SK-N-SH (cell line): ENCODE results near the gene SMIM41. TPM values are rescaled to one million over a fixed set of nuclear protein-coding genes. Genes with fewer than 3 reads are reported as not detected.

Experiments used
- CTCF ChIA-PET: fragments of 300-600, 350-600 bp; formaldehyde crosslinking; extraction: SDS; loops from one replicate; lab custom pipeline; 2021; lab: Yijun Ruan, JAX
- POLR2A ChIA-PET: fragments of 350-600 bp; sonication (Branson Sonifier 250); formaldehyde crosslinking; extraction: SDS; loops from one replicate; lab custom pipeline; 2020; ENCODE audit warnings: antibody characterized with exemption, inconsistent platforms; lab: Yijun Ruan, JAX
- DNase-seq: peaks from one replicate; pipeline ENCODE4 v3.0.0; 2012
- H2AFZ ChIP-seq: fragments of 200-600 bp; sonication (generic); 2 replicates; pipeline ENCODE4 v1.8.1; 2016; ENCODE audit warnings: antibody characterized with exemption, mild to moderate bottlenecking, low read depth
- H3F3A ChIP-seq: fragments of 200-600 bp; sonication (generic); replicated peaks from 2 replicates; pipeline ENCODE3; 2016; ENCODE audit warnings: antibody characterized with exemption, mild to moderate bottlenecking; ENCODE audit not compliant: insufficient read depth
- H3K27ac ChIP-seq, 2 experiments: fragments of 200-500 bp in 1 of 2; fragments of 200-600 bp in 1 of 2; sonication (Bioruptor generic) in 1 of 2; sonication (generic), shearing (Covaris generic) in 1 of 2; 2 replicates each; pipeline versions ENCODE4 v1.5.1 to v1.6.1; 2014 to 2016; ENCODE audit warnings: low read depth in 2 of 2, inconsistent platforms in 1 of 2, low read length in 1 of 2, mild to moderate bottlenecking in 1 of 2, mixed read lengths in 1 of 2
- H3K27me3 ChIP-seq: fragments of 200-600 bp; sonication (generic), shearing (Covaris generic); 2 replicates; pipeline ENCODE4 v1.6.1; 2016; ENCODE audit warnings: mixed run types; ENCODE audit not compliant: insufficient read depth
- H3K36me3 ChIP-seq, 2 experiments: fragments of 200-500 bp in 1 of 2; fragments of 200-600 bp in 1 of 2; sonication (Bioruptor generic) in 1 of 2; sonication (generic) in 1 of 2; replicated peaks in 1 of 2; 2 replicates each; pipeline versions ENCODE3 to v1.5.1; 2014 to 2016; ENCODE audit warnings: low read length in 1 of 2, mild to moderate bottlenecking in 1 of 2; ENCODE audit not compliant: insufficient read depth in 2 of 2, control insufficient read depth in 1 of 2
- H3K4me1 ChIP-seq, 2 experiments: fragments of 200-500 bp in 1 of 2; fragments of 200-600 bp in 1 of 2; sonication (Bioruptor generic) in 1 of 2; sonication (generic), shearing (Covaris generic) in 1 of 2; 2 replicates each; pipeline versions ENCODE4 v1.5.1 to v1.6.1; 2014 to 2016; ENCODE audit warnings: low read depth in 1 of 2, low read length in 1 of 2, mixed run types in 1 of 2; ENCODE audit not compliant: insufficient read depth in 2 of 2, control insufficient read depth in 1 of 2
- H3K4me2 ChIP-seq: fragments of 200-600 bp; sonication (generic), shearing (Covaris generic); 2 replicates; pipeline ENCODE4 v1.6.1; 2017; ENCODE audit warnings: mixed run types
- H3K4me3 ChIP-seq, 2 experiments: fragments of 200-500 bp in 1 of 2; fragments of 200-600 bp in 1 of 2; sonication (Bioruptor generic) in 1 of 2; sonication (generic), shearing (Covaris generic) in 1 of 2; 2 replicates each; pipeline versions ENCODE4 v1.5.1 to v1.8.1; 2014 to 2016; ENCODE audit warnings: low read depth in 2 of 2, inconsistent platforms in 1 of 2, low read length in 1 of 2, mild to moderate bottlenecking in 1 of 2, mixed read lengths in 1 of 2, moderate library complexity in 1 of 2
- H3K79me2 ChIP-seq: fragments of 200-600 bp; sonication (generic); 2 replicates; pipeline ENCODE4 v1.8.1; 2017; ENCODE audit warnings: mild to moderate bottlenecking; ENCODE audit not compliant: insufficient read depth
- H3K9ac ChIP-seq: fragments of 200-600 bp; sonication (generic); 2 replicates; pipeline ENCODE4 v1.6.1; 2017; ENCODE audit warnings: mixed run types
- H3K9me2 ChIP-seq: fragments of 200-600 bp; sonication (generic); 2 replicates; pipeline ENCODE4 v1.6.1; 2017; ENCODE audit warnings: mixed run types
- H3K9me3 ChIP-seq: fragments of 200-600 bp; sonication (generic); 2 replicates; pipeline ENCODE4 v1.6.1; 2017; ENCODE audit warnings: mixed run types, mild to moderate bottlenecking, moderate library complexity
- H4K20me1 ChIP-seq: fragments of 200-600 bp; sonication (generic); 2 replicates; pipeline ENCODE4 v1.6.1; 2017; ENCODE audit warnings: mild to moderate bottlenecking, mixed run types; ENCODE audit not compliant: insufficient read depth
- EP300 ChIP-seq, 2 experiments: IDR thresholded peaks; 2 replicates each; pipeline versions ENCODE4 v1.4.0 to v1.6.1; 2012; ENCODE audit warnings: borderline replicate concordance in 1 of 2, low read depth in 1 of 2, low read length in 1 of 2
- FOSL2 ChIP-seq: IDR thresholded peaks from 2 replicates; pipeline ENCODE4 v1.4.0; 2012; ENCODE audit warnings: low read depth, mild to moderate bottlenecking, moderate library complexity, borderline replicate concordance
- FOXM1 ChIP-seq: IDR thresholded peaks from 2 replicates; pipeline ENCODE4 v1.4.0; 2012; ENCODE audit warnings: low read depth, mild to moderate bottlenecking
- JUND ChIP-seq: IDR thresholded peaks from 2 replicates; pipeline ENCODE4 v1.4.0; 2012
- MEF2A ChIP-seq: IDR thresholded peaks from 2 replicates; pipeline ENCODE4 v1.4.0; 2012; ENCODE audit warnings: low read depth, borderline replicate concordance
- PBX3 ChIP-seq: IDR thresholded peaks from 2 replicates; pipeline ENCODE4; 2012
- RAD21 ChIP-seq: IDR thresholded peaks from 2 replicates; pipeline ENCODE4 v1.6.1; 2012; ENCODE audit warnings: mild to moderate bottlenecking, low read length
- SMC3 ChIP-seq: IDR thresholded peaks from 2 replicates; pipeline ENCODE4 v1.6.1; 2012; ENCODE audit warnings: low read depth, low read length, improper control_type of control experiment
- USF1 ChIP-seq: IDR thresholded peaks from 2 replicates; pipeline ENCODE4 v1.4.0; 2012; ENCODE audit warnings: low read depth, borderline replicate concordance
- USF2 ChIP-seq: fragments of 150-350 bp; IDR thresholded peaks from 2 replicates; pipeline ENCODE4 v1.6.1; 2017; ENCODE audit warnings: antibody characterized with exemption, low read length, low read depth, borderline replicate concordance
- WGBS: methylation state at CpG from one replicate; pipeline ENCODE4 v1.1.6; 2017; ENCODE audit warnings: low lambda C conversion rate; 5-methylcytosine and 5-hydroxymethylcytosine counted together
- polyA plus RNA-seq, 3 experiments: library from polyadenylated mRNA; depleted of rRNA; stranded (reverse); fragments of >200 nt; gene quantifications; 2 replicates each; pipeline ENCODE4 v1.2.3, GENCODE V29; 2012
- TF ChIP-seq, protein P1 (sequence below): IDR thresholded peaks from 2 replicates; pipeline ENCODE4 v1.4.0; 2012; ENCODE audit warnings: low read depth, borderline replicate concordance
- TF ChIP-seq, protein P2 (sequence below): fragments of 200-600 bp; sonication (generic); IDR thresholded peaks from 2 replicates; pipeline ENCODE4 v1.6.1; 2017; ENCODE audit warnings: antibody characterized with exemption, mild to moderate bottlenecking, moderate library complexity

Gene SMIM41
- polyA plus RNA-seq, 1 of the 3 experiments (the other 2 are of a cell fraction), result not detected

DNA sequence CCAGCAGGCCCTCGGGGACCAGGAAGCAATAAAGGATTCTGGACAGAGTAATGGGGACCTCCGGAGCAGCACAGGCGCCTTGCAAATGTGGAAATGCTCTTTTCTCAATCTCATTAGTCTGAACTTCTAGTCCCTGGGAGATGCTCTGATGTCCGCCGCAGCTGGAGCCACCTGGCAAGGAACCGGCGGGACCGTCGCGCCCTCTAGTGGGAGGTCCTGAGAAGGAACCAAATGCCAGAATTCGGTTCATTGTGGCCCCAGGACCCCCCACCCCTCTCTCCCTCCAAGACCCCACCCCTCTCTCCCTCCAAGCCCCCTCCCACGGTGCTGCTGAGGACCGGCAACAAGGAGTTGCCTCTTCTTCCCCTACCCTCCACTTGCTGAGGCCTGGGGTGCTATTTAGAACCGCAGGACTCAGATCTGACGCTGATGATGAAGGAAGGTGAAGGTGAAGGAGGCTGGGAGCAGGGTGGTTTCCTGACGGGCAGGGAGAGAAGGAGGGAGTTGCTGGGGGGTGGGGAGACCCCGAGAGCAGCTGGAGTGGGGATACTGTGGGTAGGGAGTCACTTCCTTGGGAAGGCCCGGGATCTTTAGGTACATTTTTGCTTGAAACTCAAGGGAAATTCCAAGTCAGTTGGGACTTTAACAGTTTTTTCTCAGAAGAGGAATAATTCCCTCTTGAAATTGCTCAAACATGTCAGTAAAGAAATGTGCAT is 42.5 kb downstream of the SMIM41 start:
- no peaks in the 10 kb centered on the region for H3K79me2 ChIP-seq
- H3K27ac ChIP-seq, result no peak overlapping the region
- H2AFZ ChIP-seq, result no peak overlapping the region
- H3K4me1 ChIP-seq, result peaks cover 0 to 26% of the 10 kb centered on the region in 2 experiments; a peak in 1 of 4 replicates
- peaks cover 4% of the 10 kb centered on the region; the same call in 1 of the 2 replicates for H3K27me3 ChIP-seq
- DNase-seq, result peak; percentile 87
- H4K20me1 ChIP-seq, result no peaks in the 10 kb centered on the region
- 23% methylated on average over 14 of the region's 18 CpGs for WGBS
- no peaks in the 10 kb centered on the region for H3K9me2 ChIP-seq
- H3K4me2 ChIP-seq, result no peak overlapping the region
- H3K4me3 ChIP-seq, result no peak overlapping the region
- ChIA-PET POLR2A (no interaction called here), CTCF (interaction anchor here (0.6 to 13.5 kb wide), 40 partner anchors 11 to 1828 kb away, joined by 3 to 247 read pairs (median 4); partner anchors contain the start of gene ATG101)
- peaks cover 4% of the 10 kb centered on the region for H3F3A ChIP-seq
- TF ChIP-seq EP300 (IDR thresholded peaks at IDR 0.05; ENCODE audit: borderline replicate concordance in 1 of 2, low read depth in 1 of 2, low read length in 1 of 2), result peak in 1 of 2 experiments; percentile 9; a peak in 1 of 4 replicates
- TF ChIP-seq FOSL2, result no peak
- TF ChIP-seq, protein P1, sequence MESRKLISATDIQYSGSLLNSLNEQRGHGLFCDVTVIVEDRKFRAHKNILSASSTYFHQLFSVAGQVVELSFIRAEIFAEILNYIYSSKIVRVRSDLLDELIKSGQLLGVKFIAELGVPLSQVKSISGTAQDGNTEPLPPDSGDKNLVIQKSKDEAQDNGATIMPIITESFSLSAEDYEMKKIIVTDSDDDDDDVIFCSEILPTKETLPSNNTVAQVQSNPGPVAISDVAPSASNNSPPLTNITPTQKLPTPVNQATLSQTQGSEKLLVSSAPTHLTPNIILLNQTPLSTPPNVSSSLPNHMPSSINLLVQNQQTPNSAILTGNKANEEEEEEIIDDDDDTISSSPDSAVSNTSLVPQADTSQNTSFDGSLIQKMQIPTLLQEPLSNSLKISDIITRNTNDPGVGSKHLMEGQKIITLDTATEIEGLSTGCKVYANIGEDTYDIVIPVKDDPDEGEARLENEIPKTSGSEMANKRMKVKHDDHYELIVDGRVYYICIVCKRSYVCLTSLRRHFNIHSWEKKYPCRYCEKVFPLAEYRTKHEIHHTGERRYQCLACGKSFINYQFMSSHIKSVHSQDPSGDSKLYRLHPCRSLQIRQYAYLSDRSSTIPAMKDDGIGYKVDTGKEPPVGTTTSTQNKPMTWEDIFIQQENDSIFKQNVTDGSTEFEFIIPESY, result no peak
- TF ChIP-seq MEF2A, result no peak
- no peak for TF ChIP-seq USF1
- peak; percentile 78 for TF ChIP-seq RAD21
- TF ChIP-seq SMC3, result peak; percentile 66
- no peak for TF ChIP-seq USF2
- TF ChIP-seq PBX3, result no peak
- TF ChIP-seq JUND, result no peak
- TF ChIP-seq, protein P2, sequence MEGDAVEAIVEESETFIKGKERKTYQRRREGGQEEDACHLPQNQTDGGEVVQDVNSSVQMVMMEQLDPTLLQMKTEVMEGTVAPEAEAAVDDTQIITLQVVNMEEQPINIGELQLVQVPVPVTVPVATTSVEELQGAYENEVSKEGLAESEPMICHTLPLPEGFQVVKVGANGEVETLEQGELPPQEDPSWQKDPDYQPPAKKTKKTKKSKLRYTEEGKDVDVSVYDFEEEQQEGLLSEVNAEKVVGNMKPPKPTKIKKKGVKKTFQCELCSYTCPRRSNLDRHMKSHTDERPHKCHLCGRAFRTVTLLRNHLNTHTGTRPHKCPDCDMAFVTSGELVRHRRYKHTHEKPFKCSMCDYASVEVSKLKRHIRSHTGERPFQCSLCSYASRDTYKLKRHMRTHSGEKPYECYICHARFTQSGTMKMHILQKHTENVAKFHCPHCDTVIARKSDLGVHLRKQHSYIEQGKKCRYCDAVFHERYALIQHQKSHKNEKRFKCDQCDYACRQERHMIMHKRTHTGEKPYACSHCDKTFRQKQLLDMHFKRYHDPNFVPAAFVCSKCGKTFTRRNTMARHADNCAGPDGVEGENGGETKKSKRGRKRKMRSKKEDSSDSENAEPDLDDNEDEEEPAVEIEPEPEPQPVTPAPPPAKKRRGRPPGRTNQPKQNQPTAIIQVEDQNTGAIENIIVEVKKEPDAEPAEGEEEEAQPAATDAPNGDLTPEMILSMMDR, result peak; percentile 77
- TF ChIP-seq FOXM1, result no peak
- H3K36me3 ChIP-seq, result no peaks in the 10 kb centered on the region
- H3K9me3 ChIP-seq, result no peaks in the 10 kb centered on the region
- no peak overlapping the region for H3K9ac ChIP-seq
